ENCODE results near the gene TXNDC17. TPM values are rescaled to one million over a fixed set of nuclear protein-coding genes. Genes with fewer than 3 reads are reported as not detected.

TXNDC17 gene
- total and polyA plus RNA-seq, 2 donors (not counting 1 experiment from before 2014, with no cell fraction given) = 87.5 to 243 TPM

GRCh38 chr17:6639586-6640535, 999 bp upstream of the TXNDC17 start:
- TF ChIP-seq EZH2 (IDR thresholded peaks at IDR 0.05; ENCODE audit: low read length, missing control alignments) (no peak), CTCF (conservative IDR thresholded peaks at IDR 0.05 in 1 of 2, IDR thresholded peaks at IDR 0.05 in 1 of 2; ENCODE audit: low read depth in 1 of 2, low read length in 2 of 2) (no peak)
- H2AFZ ChIP-seq (ENCODE audit: low read length) = peak overlapping the region; percentile 99

DNA sequence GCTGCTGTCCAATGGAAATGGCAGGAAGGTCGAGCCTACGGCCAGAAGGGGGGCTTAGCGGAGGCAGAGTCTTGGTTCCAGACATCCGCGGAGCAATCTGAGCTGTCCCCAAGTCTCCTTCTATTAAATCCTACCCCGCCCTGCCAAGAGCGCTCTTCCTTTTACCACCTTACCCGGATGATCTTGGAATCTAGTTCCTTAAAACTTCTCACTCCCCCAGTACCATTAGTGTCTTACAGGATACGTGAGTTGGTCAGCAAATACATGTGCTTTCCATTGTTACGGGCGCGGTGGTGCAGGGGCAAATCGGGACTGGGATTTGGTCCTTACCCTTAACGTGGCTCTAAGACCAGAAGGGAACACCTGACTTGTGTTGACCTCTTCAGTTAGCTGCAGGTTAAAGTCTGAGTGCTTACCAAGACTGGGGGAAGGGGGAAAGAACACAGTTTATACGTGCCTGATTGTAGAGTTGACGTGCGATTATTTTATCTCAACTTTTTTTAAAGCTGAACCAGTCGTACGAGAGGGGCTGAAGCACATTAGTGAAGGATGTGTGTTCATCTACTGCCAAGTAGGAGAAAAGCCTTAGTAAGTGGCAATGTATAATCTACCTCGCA, 495 bp downstream of the TXNDC17 start:
- Histone ChIP-seq H3K4me2 (ENCODE audit: extremely low read depth, insufficient read depth, low read length) (peak overlapping the region; percentile 80), H3K27me3 (ENCODE audit: control insufficient read depth, insufficient read depth, low read length) (no peaks in the 10 kb centered on the region), H2AFZ (ENCODE audit: low read length) (peak overlapping the region; percentile 72), H3K27ac (ENCODE audit: insufficient read depth, low read length) (peak overlapping the region; percentile 93), H3K4me3 (replicated peaks in 1 of 4; ENCODE audit: control extremely low read depth in 1 of 4, insufficient read depth in 1 of 4, low read depth in 3 of 4, low read length in 4 of 4) (peak overlapping the region; percentile 58 to 97 (median 90)), H3K4me1 (ENCODE audit: control insufficient read depth, extremely low read depth, insufficient read depth, low read length) (peaks cover 9% of the 10 kb centered on the region), H4K20me1 (ENCODE audit: control insufficient read depth, extremely low read depth, insufficient read depth, low read length) (no peaks in the 10 kb centered on the region), H3K9ac (ENCODE audit: insufficient read depth, low read length) (peak overlapping the region; percentile 94), H3K9me3 (ENCODE audit: control insufficient read depth, insufficient read depth, low read depth, low read length) (no peaks in the 10 kb centered on the region), H3K79me2 (ENCODE audit: control insufficient read depth, insufficient read depth, low read length) (peaks cover 46% of the 10 kb centered on the region), H3K36me3 (ENCODE audit: control insufficient read depth, insufficient read depth, low read length) (peaks cover 8% of the 10 kb centered on the region)
- TF ChIP-seq EZH2 (IDR thresholded peaks at IDR 0.05; ENCODE audit: low read length, missing control alignments) (no peak), CTCF (conservative IDR thresholded peaks at IDR 0.05 in 1 of 2, IDR thresholded peaks at IDR 0.05 in 1 of 2; ENCODE audit: low read depth in 1 of 2, low read length in 2 of 2) (no peak)
- no peak for DNase-seq (ENCODE audit: low read depth in 2 of 2)

More at GRCh38 chr17:6639586-6640535, 999 bp upstream of the TXNDC17 start:
- H3K36me3 ChIP-seq (ENCODE audit: control insufficient read depth, insufficient read depth, low read length) = peaks cover 8% of the 10 kb centered on the region
- H3K9ac ChIP-seq (ENCODE audit: insufficient read depth, low read length) = peak overlapping the region; percentile 94
- peak; percentile 44 to 51 for DNase-seq (ENCODE audit: low read depth in 2 of 2)
- H3K9me3 ChIP-seq (ENCODE audit: control insufficient read depth, insufficient read depth, low read depth, low read length) = no peaks in the 10 kb centered on the region
- peak overlapping the region; percentile 58 to 97 (median 90) for H3K4me3 ChIP-seq (replicated peaks in 1 of 4; ENCODE audit: control extremely low read depth in 1 of 4, insufficient read depth in 1 of 4, low read depth in 3 of 4, low read length in 4 of 4)
- peaks cover 39% of the 10 kb centered on the region for H3K79me2 ChIP-seq (ENCODE audit: control insufficient read depth, insufficient read depth, low read length)
- H3K27me3 ChIP-seq (ENCODE audit: control insufficient read depth, insufficient read depth, low read length) = no peaks in the 10 kb centered on the region
- peaks cover 9% of the 10 kb centered on the region for H3K4me1 ChIP-seq (ENCODE audit: control insufficient read depth, extremely low read depth, insufficient read depth, low read length)
- no peaks in the 10 kb centered on the region for H4K20me1 ChIP-seq (ENCODE audit: control insufficient read depth, extremely low read depth, insufficient read depth, low read length)
- peak overlapping the region; percentile 93 for H3K27ac ChIP-seq (ENCODE audit: insufficient read depth, low read length)
- peak overlapping the region; percentile 96 for H3K4me2 ChIP-seq (ENCODE audit: extremely low read depth, insufficient read depth, low read length)

DNA sequence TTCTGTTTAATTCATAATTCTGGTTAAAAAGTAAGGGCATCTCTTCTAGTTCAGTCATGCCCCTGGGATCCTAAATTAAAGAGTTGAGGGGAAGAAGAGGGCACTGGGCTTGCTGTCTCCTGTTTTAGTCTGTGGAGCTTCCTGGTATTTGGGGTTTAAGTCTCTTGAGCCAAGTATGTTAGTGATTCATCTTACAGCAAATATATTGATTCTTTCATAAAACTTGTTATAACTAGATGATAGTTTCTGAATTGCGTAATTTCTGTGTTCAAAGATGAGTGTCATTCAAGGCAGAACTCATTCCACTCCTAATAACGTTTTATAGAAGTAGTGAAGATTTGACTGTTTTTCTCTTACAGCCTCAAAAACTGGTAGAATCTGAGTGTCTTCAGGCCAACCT, 1.7 kb downstream of the TXNDC17 start:
- Histone ChIP-seq H3K36me3 (ENCODE audit: control insufficient read depth, insufficient read depth, low read length) (peaks cover 8% of the 10 kb centered on the region), H2AFZ (ENCODE audit: low read length) (no peak overlapping the region), H3K9me3 (ENCODE audit: control insufficient read depth, insufficient read depth, low read depth, low read length) (no peaks in the 10 kb centered on the region), H3K4me2 (ENCODE audit: extremely low read depth, insufficient read depth, low read length) (peak overlapping the region; percentile 80), H3K79me2 (ENCODE audit: control insufficient read depth, insufficient read depth, low read length) (peaks cover 47% of the 10 kb centered on the region), H4K20me1 (ENCODE audit: control insufficient read depth, extremely low read depth, insufficient read depth, low read length) (no peaks in the 10 kb centered on the region), H3K9ac (ENCODE audit: insufficient read depth, low read length) (no peak overlapping the region), H3K27me3 (ENCODE audit: control insufficient read depth, insufficient read depth, low read length) (no peaks in the 10 kb centered on the region), H3K27ac (ENCODE audit: insufficient read depth, low read length) (peak overlapping the region; percentile 10), H3K4me3 (replicated peaks in 1 of 4; ENCODE audit: control extremely low read depth in 1 of 4, insufficient read depth in 1 of 4, low read depth in 3 of 4, low read length in 4 of 4) (peak overlapping the region in 2 of 4 experiments; percentile 96 to 97), H3K4me1 (ENCODE audit: control insufficient read depth, extremely low read depth, insufficient read depth, low read length) (peaks cover 9% of the 10 kb centered on the region)
- DNase-seq (ENCODE audit: low read depth in 2 of 2) = no peak
- TF ChIP-seq CTCF (conservative IDR thresholded peaks at IDR 0.05 in 1 of 2, IDR thresholded peaks at IDR 0.05 in 1 of 2; ENCODE audit: low read depth in 1 of 2, low read length in 2 of 2) (no peak), EZH2 (IDR thresholded peaks at IDR 0.05; ENCODE audit: low read length, missing control alignments) (no peak)

All from fibroblast of lung (primary cell).